HG03066 (cell line): ENCODE data around the gene NMUR2.

Source experiments
- ATAC-seq: cut with Tn5 transposase; IDR thresholded peaks from one replicate; pipeline ENCODE4 v1.9.1; 2021; ENCODE audit warnings: low read depth; ENCODE audit not compliant: unreplicated experiment

The NMUR2 gene

GRCh38 chr5:152405145-152405544, at the start of gene NMUR2:
Gene NMUR2 (minus strand): TSS chr5:152405279. CDS start chr5:152405113, 166 bp downstream.
- ATAC-seq = no peak

- ATAC-seq = no peak
Measured at GRCh38 chr5:152443935-152444334, 38.9 kb upstream of the NMUR2 start.

GRCh38 chr5:152439791-152440190, 34.7 kb upstream of the NMUR2 start:
- ATAC-seq = no peak

GRCh38 chr5:152437866-152438265, 32.8 kb upstream of the NMUR2 start:
- no peak for ATAC-seq

GRCh38 chr5:152427721-152428120, 22.6 kb upstream of the NMUR2 start:
- ATAC-seq = no peak

GRCh38 chr5:152425083-152425482, 20.0 kb upstream of the NMUR2 start:
- no peak for ATAC-seq

GRCh38 chr5:152424501-152424900, 19.4 kb upstream of the NMUR2 start:
- ATAC-seq = no peak

GRCh38 chr5:152422081-152422480, 17.0 kb upstream of the NMUR2 start:
- ATAC-seq = no peak

- ATAC-seq = no peak
Measured at GRCh38 chr5:152412129-152412528, 7.0 kb upstream of the NMUR2 start.

GRCh38 chr5:152406082-152406481, 1.0 kb upstream of the NMUR2 start:
- ATAC-seq = no peak

- no peak for ATAC-seq
Measured at GRCh38 chr5:152404494-152404893, 585 bp downstream of the NMUR2 start.

GRCh38 chr5:152403046-152403445, 2.0 kb downstream of the NMUR2 start:
- ATAC-seq = no peak

GRCh38 chr5:152400846-152401245, 4.2 kb downstream of the NMUR2 start:
- ATAC-seq = no peak

GRCh38 chr5:152397581-152397980, 7.5 kb downstream of the NMUR2 start:
- ATAC-seq = peak; percentile 85

GRCh38 chr5:152393441-152393840, 11.6 kb downstream of the NMUR2 start:
- no peak for ATAC-seq

- ATAC-seq = no peak
Measured at GRCh38 chr5:152389208-152389849, 15.8 kb downstream of the NMUR2 start.

GRCh38 chr5:152388610-152389009, 16.5 kb downstream of the NMUR2 start:
- no peak for ATAC-seq

- ATAC-seq = no peak
Measured at GRCh38 chr5:152380415-152381123, 24.5 kb downstream of the NMUR2 start.

GRCh38 chr5:152379331-152379730, 25.7 kb downstream of the NMUR2 start:
- ATAC-seq = no peak

- ATAC-seq = no peak
Measured at GRCh38 chr5:152378730-152379129, 26.3 kb downstream of the NMUR2 start.

- ATAC-seq = no peak
Measured at GRCh38 chr5:152376886-152377285, 28.2 kb downstream of the NMUR2 start.

GRCh38 chr5:152374711-152375275, 30.3 kb downstream of the NMUR2 start:
- no peak for ATAC-seq
